Astrocyte (in vitro differentiated cells and primary cell): ENCODE measurements around the gene ERH. TPM values are rescaled to one million over a fixed set of nuclear protein-coding genes. Genes with fewer than 3 reads are reported as not detected.

Source experiments
- DNase-seq: peaks from one replicate; pipeline ENCODE4 v3.0.0-alpha.2; 2010; ENCODE audit warnings: low read depth
- FAIRE-seq: peaks from 2 replicates; lab custom pipeline; 2011; peaks lifted over from hg19 to GRCh38; lab: Jason Lieb, UNC
- H2AFZ ChIP-seq: 2 replicates; pipeline ENCODE4 v1.6.0; 2012; ENCODE audit warnings: low read depth, low read length, inconsistent platforms
- H3K27ac ChIP-seq: 2 replicates; pipeline ENCODE4 v1.5.1; 2011; ENCODE audit warnings: low read depth, low read length, inconsistent platforms
- H3K27me3 ChIP-seq: 2 replicates; pipeline ENCODE4 v1.6.0; 2011; ENCODE audit warnings: low read length, inconsistent platforms; ENCODE audit not compliant: insufficient read depth
- H3K36me3 ChIP-seq: 2 replicates; pipeline ENCODE4 v1.5.1; 2011; ENCODE audit warnings: low read length, inconsistent platforms; ENCODE audit not compliant: insufficient read depth
- H3K4me1 ChIP-seq: 2 replicates; pipeline ENCODE4 v1.5.1; 2011; ENCODE audit warnings: low read length, inconsistent platforms; ENCODE audit not compliant: insufficient read depth
- H3K4me2 ChIP-seq: 2 replicates; pipeline ENCODE4 v1.6.0; 2012; ENCODE audit warnings: low read length, inconsistent platforms
- H3K4me3 ChIP-seq: 2 replicates; pipeline ENCODE4 v1.5.1; 2011; ENCODE audit warnings: low read depth, mild to moderate bottlenecking, low read length, inconsistent platforms; ENCODE audit not compliant: insufficient read depth
- H3K79me2 ChIP-seq: 2 replicates; pipeline ENCODE4 v1.6.0; 2012; ENCODE audit warnings: mild to moderate bottlenecking, low read length, inconsistent platforms; ENCODE audit not compliant: insufficient read depth
- H3K9ac ChIP-seq: 2 replicates; pipeline ENCODE4 v1.6.0; 2012; ENCODE audit warnings: mild to moderate bottlenecking, low read length, inconsistent platforms
- H3K9me3 ChIP-seq: 2 replicates; pipeline ENCODE4 v1.5.1; 2012; ENCODE audit warnings: low read depth, mild to moderate bottlenecking, low read length, inconsistent platforms; ENCODE audit not compliant: insufficient read depth
- H4K20me1 ChIP-seq: 2 replicates; pipeline ENCODE4 v1.6.0; 2012; ENCODE audit warnings: low read length, inconsistent platforms; ENCODE audit not compliant: insufficient read depth
- H3K27ac Mint-ChIP-seq: one replicate; pipeline ENCODE4 v1.8.0; 2021; ENCODE audit warnings: mild to moderate bottlenecking, mixed read lengths; ENCODE audit not compliant: unreplicated experiment
- H3K27me3 Mint-ChIP-seq: one replicate; pipeline ENCODE4 v1.8.0; 2021; ENCODE audit warnings: low read depth, mixed read lengths; ENCODE audit not compliant: unreplicated experiment
- H3K36me3 Mint-ChIP-seq: one replicate; pipeline ENCODE4 v1.8.0; 2021; ENCODE audit warnings: low read depth, mixed read lengths; ENCODE audit not compliant: unreplicated experiment
- H3K4me1 Mint-ChIP-seq: one replicate; pipeline ENCODE4 v1.8.0; 2021; ENCODE audit warnings: low read depth, mixed read lengths; ENCODE audit not compliant: unreplicated experiment
- H3K4me3 Mint-ChIP-seq: one replicate; pipeline ENCODE4 v1.8.0; 2021; ENCODE audit warnings: mild to moderate bottlenecking, moderate library complexity, mixed read lengths; ENCODE audit not compliant: unreplicated experiment
- H3K9me3 Mint-ChIP-seq: one replicate; pipeline ENCODE4 v1.8.0; 2021; ENCODE audit warnings: mild to moderate bottlenecking, mixed read lengths; ENCODE audit not compliant: unreplicated experiment
- CTCF ChIP-seq: IDR thresholded peaks from 2 replicates; pipeline ENCODE4 v1.5.1; 2011; ENCODE audit warnings: low read depth, mild to moderate bottlenecking, inconsistent platforms, low read length, moderate library complexity; ENCODE audit not compliant: insufficient read depth
- EZH2 ChIP-seq: IDR thresholded peaks from 2 replicates; pipeline ENCODE4 v1.6.1; 2012; ENCODE audit warnings: mild to moderate bottlenecking, low read length, inconsistent platforms; ENCODE audit not compliant: insufficient read depth
- total RNA-seq: library from RNA; stranded (reverse); gene quantifications from 2 replicates; pipeline ENCODE4 v1.2.1, GENCODE V29; 2021

The ERH gene
- total RNA-seq, 1 donor from 2014 or later: 255 TPM

GRCh38 chr14:69358233-69358963 is 39.7 kb downstream of the ERH start:
- FAIRE-seq: no peak
- DNase-seq: peak; percentile 15
- no peaks in the 10 kb centered on the region for H4K20me1 ChIP-seq
- no peak for TF ChIP-seq CTCF
- H3K79me2 ChIP-seq: no peaks in the 10 kb centered on the region
- Mint-ChIP-seq H3K9me3 (no peaks in the 10 kb centered on the region), H3K27ac (no peak overlapping the region), H3K4me1 (peaks cover 11% of the 10 kb centered on the region), H3K36me3 (peaks cover 2% of the 10 kb centered on the region), H3K4me3 (no peak overlapping the region), H3K27me3 (peaks cover 20% of the 10 kb centered on the region)
- H2AFZ ChIP-seq: no peak overlapping the region
- H3K4me3 ChIP-seq: no peak overlapping the region
- H3K9ac ChIP-seq: no peak overlapping the region
- H3K36me3 ChIP-seq: no peaks in the 10 kb centered on the region
- H3K27ac ChIP-seq: no peak overlapping the region
- no peak overlapping the region for H3K4me2 ChIP-seq
- H3K27me3 ChIP-seq: no peaks in the 10 kb centered on the region
- H3K9me3 ChIP-seq: no peaks in the 10 kb centered on the region
- H3K4me1 ChIP-seq: peaks cover 7% of the 10 kb centered on the region

DNA sequence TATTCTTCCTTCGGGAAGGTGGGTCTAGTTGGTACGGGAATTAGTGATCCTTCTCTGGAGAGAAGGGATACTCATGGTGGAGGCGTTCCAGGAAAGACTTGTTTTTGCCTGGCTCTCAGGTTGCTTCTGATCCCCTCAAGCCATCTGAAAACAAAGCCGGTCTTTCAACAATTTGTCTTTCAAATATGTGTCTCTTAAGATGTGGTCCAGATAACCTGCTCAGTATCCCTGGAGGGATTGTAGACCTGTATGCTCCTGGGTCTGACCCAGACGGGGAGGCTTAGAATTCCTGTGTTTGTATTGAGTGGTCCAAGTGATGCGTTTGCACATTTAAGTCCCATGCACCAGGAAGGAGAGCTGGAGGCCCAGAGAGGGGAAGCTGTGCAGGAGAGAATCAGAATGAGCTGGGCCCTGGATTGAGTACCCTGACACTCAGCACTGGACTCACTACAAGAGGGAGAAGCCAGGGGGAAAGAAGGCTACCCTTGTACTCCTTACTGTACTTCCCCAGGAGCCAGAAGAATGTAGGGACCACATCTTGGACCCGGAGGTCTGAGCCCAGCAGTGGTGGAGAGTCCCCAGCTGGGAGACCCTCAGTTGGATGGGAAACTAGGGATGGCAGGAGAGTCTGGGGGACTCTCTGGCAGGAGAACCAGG is 40.4 kb downstream of the ERH start:
- no peaks in the 10 kb centered on the region for H3K36me3 ChIP-seq
- Mint-ChIP-seq H3K27ac (no peak overlapping the region), H3K4me3 (no peak overlapping the region), H3K4me1 (peaks cover 11% of the 10 kb centered on the region), H3K9me3 (no peaks in the 10 kb centered on the region), H3K27me3 (peaks cover 18% of the 10 kb centered on the region), H3K36me3 (peaks cover 2% of the 10 kb centered on the region)
- no peak for TF ChIP-seq CTCF
- H4K20me1 ChIP-seq: no peaks in the 10 kb centered on the region
- no peak overlapping the region for H3K4me3 ChIP-seq
- FAIRE-seq (no peak), DNase-seq (no peak)
- no peak overlapping the region for H3K9ac ChIP-seq
- H3K27me3 ChIP-seq: no peaks in the 10 kb centered on the region
- H3K79me2 ChIP-seq: no peaks in the 10 kb centered on the region
- H3K9me3 ChIP-seq: no peaks in the 10 kb centered on the region
- no peak overlapping the region for H3K27ac ChIP-seq
- H3K4me2 ChIP-seq: no peak overlapping the region
- H2AFZ ChIP-seq: no peak overlapping the region
- peaks cover 7% of the 10 kb centered on the region for H3K4me1 ChIP-seq

DNA sequence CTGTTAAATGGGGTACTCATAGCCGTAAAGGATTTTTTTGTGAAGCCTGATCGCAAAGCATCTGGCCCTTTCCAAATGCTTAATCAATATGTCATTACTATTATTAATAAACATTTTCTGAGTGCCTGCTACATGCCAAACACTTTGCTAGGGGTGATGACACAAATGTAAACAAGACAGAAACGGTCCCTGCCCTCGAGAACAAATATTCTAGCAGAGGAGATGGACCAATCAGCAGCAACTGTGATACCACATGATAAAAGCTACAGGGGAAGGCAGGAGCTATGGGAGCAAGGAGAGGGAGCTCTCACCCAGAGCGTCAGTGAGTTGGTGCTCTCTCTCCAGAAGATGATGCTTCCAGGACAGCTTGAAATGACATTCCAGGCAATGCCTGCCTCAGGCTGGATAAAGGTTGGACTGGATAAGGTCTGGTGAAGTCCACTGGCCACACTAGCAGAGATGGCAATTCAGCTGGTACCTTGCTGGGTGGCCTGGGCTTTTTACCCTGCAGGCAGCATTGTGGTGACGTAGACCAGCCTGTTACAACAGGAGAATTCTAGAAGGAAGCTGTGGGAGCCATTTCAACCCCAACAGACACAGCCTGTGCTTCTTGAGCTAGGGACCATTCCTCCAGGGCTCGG is 41.1 kb downstream of the ERH start:
- H3K9me3 Mint-ChIP-seq: no peaks in the 10 kb centered on the region
- FAIRE-seq (no peak), DNase-seq (no peak)
- peaks cover 11% of the 10 kb centered on the region for H3K4me1 Mint-ChIP-seq
- H3K27me3 Mint-ChIP-seq: peaks cover 24% of the 10 kb centered on the region
- H3K36me3 ChIP-seq: no peaks in the 10 kb centered on the region
- no peaks in the 10 kb centered on the region for H3K79me2 ChIP-seq
- H4K20me1 ChIP-seq: no peaks in the 10 kb centered on the region
- H3K27ac Mint-ChIP-seq: no peak overlapping the region
- no peak overlapping the region for H3K4me2 ChIP-seq
- H3K4me1 ChIP-seq: peaks cover 7% of the 10 kb centered on the region
- no peak overlapping the region for H3K27ac ChIP-seq
- H2AFZ ChIP-seq: no peak overlapping the region
- H3K4me3 Mint-ChIP-seq: no peak overlapping the region
- TF ChIP-seq CTCF (no peak), EZH2 (no peak)
- H3K36me3 Mint-ChIP-seq: peaks cover 2% of the 10 kb centered on the region
- H3K27me3 ChIP-seq: no peaks in the 10 kb centered on the region
- no peak overlapping the region for H3K9ac ChIP-seq
- H3K4me3 ChIP-seq: no peak overlapping the region
- no peaks in the 10 kb centered on the region for H3K9me3 ChIP-seq
